Right lobe of liver (tissue), 6 donors: ENCODE measurements around the gene ALS2. TPM values are rescaled to one million over a fixed set of nuclear protein-coding genes. Genes with fewer than 3 reads are reported as not detected.

Source experiments
- ATAC-seq, 4 donors: fragments of 200-7000 bp; cut with Tn5 transposase; one replicate each; pipeline ENCODE4 v1.9.1; 2020; ENCODE audit warnings: mild to moderate bottlenecking in 4 of 4, moderate library complexity in 4 of 4
- DNase-seq, 3 donors: peaks; one replicate each; pipeline ENCODE4 v3.0.0-alpha.2; 2020
- H3K27ac ChIP-seq, 3 donors: fragments of 200-600 bp; one replicate each; pipeline ENCODE4 v1.8.0; 2022
- H3K27me3 ChIP-seq, 2 donors: fragments of 200-600 bp; one replicate each; pipeline ENCODE4 v1.8.0; 2022
- H3K36me3 ChIP-seq, 4 donors: fragments of 200-600 bp; sonication (generic) in 1 of 4; one replicate each; pipeline versions ENCODE4 v1.5.1 to v1.8.0; 2017 to 2022; ENCODE audit warnings: control low read depth in 1 of 4
- H3K4me1 ChIP-seq, 4 donors: fragments of 200-600 bp; sonication (generic) in 1 of 4; one replicate each; pipeline versions ENCODE4 v1.5.1 to v1.8.0; 2017 to 2022; ENCODE audit warnings: control low read depth in 1 of 4
- H3K4me3 ChIP-seq, 3 donors: fragments of 200-600 bp; one replicate each; pipeline ENCODE4 v1.8.0; 2022
- H3K9me3 ChIP-seq, 4 donors: fragments of 200-600 bp; sonication (generic) in 1 of 4; one replicate each; pipeline versions ENCODE4 v1.5.1 to v1.8.0; 2017 to 2022; ENCODE audit warnings: control low read depth in 1 of 4
- POLR2A ChIP-seq: fragments of 450-650 bp; IDR thresholded peaks from one replicate; pipeline ENCODE4 v1.6.1; 2017; ENCODE audit warnings: antibody characterized with exemption, mild to moderate bottlenecking
- whole genome bisulfite sequencing: methylation state at CpG from one replicate; pipeline ENCODE4 v1.1.6; 2018; ENCODE audit warnings: low coverage, low lambda C conversion rate; ENCODE audit not compliant: insufficient coverage; ENCODE audit errors: missing lambda C conversion rate; 5-methylcytosine and 5-hydroxymethylcytosine counted together
- intact Hi-C, 2 donors: fragments of 100-400 bp; cut with DNase I; formaldehyde crosslinking; loops; one replicate each; pipeline versions ENCODE4 v1.11.2 to v1.14.1; 2022
- total RNA-seq, 6 experiments: library from RNA; depleted of rRNA in 2 of 6; stranded (reverse); fragments of >200 nt in 2 of 6; fragmentation: NEBNext Ultra II Directional in 3 of 6; extraction: Animal tissue kit (Norgen Biotek cat#: 25700) in 3 of 6; gene quantifications; one replicate each; pipeline versions ENCODE4 v1.1.0 to v1.2.4, GENCODE V29; 2016 to 2023
- TF ChIP-seq, protein P1 (sequence below), 4 donors: fragments of 200-600 bp in 3 of 4; fragments of 450-650 bp in 1 of 4; IDR thresholded peaks; one replicate each; pipeline versions ENCODE4 v1.5.1 to v1.8.0; 2016 to 2022; ENCODE audit warnings: antibody characterized with exemption in 4 of 4, mild to moderate bottlenecking in 2 of 4
- donor health status: DM: no; HTN: yes; CAD: no.
- donor health status: DM: no; HTN: no; CAD: no.
- donor health status: DM: no; HTN: no; CAD: no.
- donor health status: DM: no; HTN: yes; CAD: no.
- donor health status: DM: no; HTN: yes; CAD: no.

Gene ALS2
- total RNA-seq, 6 experiments from 2014 or later, result 15.8 to 24.9 (median 20.3) TPM

DNA sequence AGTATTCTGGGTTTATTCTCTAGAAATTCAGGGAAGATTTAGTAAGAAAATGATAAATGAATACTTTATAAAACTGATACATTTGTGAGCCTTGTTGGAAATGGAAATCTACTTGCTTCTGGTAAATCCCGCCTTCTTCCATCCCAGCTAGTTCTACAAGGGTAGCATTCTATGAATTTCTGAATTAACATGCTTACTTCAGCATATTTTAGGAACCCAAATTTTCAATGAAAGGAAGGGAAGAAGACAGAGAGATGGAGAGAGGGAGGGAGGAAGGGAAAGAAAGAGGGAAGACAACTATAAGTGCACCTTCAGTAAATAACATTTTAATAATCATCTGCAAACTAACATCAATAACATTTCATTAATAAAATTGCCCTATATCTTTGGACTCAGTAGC is 110.9 kb downstream of the ALS2 start:
- intact Hi-C loops, result no loop called here
- TF ChIP-seq, protein P1, sequence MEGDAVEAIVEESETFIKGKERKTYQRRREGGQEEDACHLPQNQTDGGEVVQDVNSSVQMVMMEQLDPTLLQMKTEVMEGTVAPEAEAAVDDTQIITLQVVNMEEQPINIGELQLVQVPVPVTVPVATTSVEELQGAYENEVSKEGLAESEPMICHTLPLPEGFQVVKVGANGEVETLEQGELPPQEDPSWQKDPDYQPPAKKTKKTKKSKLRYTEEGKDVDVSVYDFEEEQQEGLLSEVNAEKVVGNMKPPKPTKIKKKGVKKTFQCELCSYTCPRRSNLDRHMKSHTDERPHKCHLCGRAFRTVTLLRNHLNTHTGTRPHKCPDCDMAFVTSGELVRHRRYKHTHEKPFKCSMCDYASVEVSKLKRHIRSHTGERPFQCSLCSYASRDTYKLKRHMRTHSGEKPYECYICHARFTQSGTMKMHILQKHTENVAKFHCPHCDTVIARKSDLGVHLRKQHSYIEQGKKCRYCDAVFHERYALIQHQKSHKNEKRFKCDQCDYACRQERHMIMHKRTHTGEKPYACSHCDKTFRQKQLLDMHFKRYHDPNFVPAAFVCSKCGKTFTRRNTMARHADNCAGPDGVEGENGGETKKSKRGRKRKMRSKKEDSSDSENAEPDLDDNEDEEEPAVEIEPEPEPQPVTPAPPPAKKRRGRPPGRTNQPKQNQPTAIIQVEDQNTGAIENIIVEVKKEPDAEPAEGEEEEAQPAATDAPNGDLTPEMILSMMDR (IDR thresholded peaks at IDR 0.05), result no peak
- TF ChIP-seq POLR2A, result no peak
- DNase-seq (no peak), ATAC-seq (no peak)
- 78% methylated on average over 1 of the region's 1 CpG for WGBS
- Histone ChIP-seq H3K4me3 (no peak overlapping the region), H3K27me3 (no peaks in the 10 kb centered on the region), H3K4me1 (no peaks in the 10 kb centered on the region), H3K27ac (no peak overlapping the region), H3K36me3 (no peaks in the 10 kb centered on the region), H3K9me3 (no peaks in the 10 kb centered on the region)

DNA sequence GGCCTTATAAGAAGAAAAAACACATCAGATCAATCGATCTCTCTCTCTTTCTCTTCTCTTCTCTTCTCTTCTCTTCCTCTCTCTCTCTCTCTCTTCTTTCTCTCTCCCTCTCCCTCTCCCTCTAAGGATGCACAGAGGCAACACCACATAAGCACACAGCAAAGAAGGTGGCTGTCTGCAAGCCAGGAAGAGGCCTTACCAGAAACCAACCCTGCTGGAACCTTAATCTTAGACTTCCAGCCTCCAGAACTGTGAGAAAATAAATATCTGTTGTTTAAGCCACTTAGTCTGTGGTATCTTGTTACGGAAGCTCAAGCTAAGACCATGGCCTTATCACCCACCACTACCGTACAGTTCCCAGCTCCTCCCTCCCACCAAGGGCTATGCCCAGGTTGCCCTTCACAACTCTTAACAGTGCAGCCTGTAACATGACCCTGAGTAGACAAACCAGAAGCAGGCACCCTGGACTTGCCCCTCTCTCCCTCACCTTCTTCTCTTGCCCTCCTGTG is 112.3 kb downstream of the ALS2 start:
- Histone ChIP-seq H3K4me1 (no peaks in the 10 kb centered on the region), H3K27ac (no peak overlapping the region), H3K36me3 (no peaks in the 10 kb centered on the region), H3K27me3 (no peaks in the 10 kb centered on the region), H3K9me3 (no peaks in the 10 kb centered on the region), H3K4me3 (no peak overlapping the region)
- no peak for ATAC-seq
- no peak for DNase-seq
- no peak for TF ChIP-seq POLR2A
- TF ChIP-seq, protein P1 (IDR thresholded peaks at IDR 0.05), result no peak
- WGBS, result 48% methylated on average over 3 of the region's 3 CpGs
- intact Hi-C loops, result no loop called here

DNA sequence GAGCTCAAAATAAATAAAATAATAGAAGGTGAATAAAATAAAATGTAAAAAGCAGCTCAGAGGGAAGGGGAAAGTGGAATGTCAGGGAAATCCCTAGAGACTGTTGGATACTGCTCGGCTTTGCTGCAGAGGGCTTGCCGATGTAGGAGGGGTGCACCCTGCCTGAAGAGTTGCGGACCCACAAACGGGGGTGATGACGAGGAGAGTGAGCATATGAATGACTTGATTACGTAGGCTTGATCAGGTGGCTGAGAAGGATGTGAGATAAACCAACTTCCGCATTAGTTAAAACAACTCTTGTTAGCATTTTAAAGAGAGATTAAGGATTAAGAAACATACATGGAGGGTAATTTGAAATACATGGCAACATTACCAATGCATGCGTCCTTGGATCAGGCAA is 116.4 kb downstream of the ALS2 start:
- Histone ChIP-seq H3K4me3 (no peak overlapping the region), H3K36me3 (no peaks in the 10 kb centered on the region), H3K9me3 (no peaks in the 10 kb centered on the region), H3K27me3 (no peaks in the 10 kb centered on the region), H3K4me1 (no peaks in the 10 kb centered on the region), H3K27ac (no peak overlapping the region)
- DNase-seq, result no peak
- TF ChIP-seq, protein P1 (IDR thresholded peaks at IDR 0.05), result no peak
- no peak for TF ChIP-seq POLR2A
- intact Hi-C loops, result no loop called here
- ATAC-seq, result no peak
- WGBS, result 64% methylated on average over 8 of the region's 8 CpGs

DNA sequence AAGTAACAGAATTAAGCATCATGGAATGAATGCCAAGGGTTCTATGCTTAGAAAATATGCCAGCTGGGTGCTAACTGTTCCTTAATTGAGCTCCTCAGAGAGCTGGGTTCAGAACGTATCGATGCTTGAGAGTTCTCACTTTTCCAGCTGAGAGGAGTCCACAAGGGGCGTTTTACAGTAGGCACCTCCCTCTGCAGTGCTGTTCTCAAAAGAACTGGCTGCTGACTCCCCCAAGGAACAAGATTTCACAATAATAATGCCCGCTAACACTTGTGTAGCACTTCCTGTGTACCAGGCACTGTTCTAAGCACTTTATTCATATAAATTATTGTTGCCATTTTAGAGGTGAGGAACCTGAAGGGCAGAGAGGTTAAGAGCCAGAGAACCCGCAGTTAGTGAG is 119.4 kb downstream of the ALS2 start:
- no peaks in the 10 kb centered on the region for H3K9me3 ChIP-seq
- WGBS, result 50% methylated on average over 5 of the region's 5 CpGs
- intact Hi-C loops, result no loop called here
- TF ChIP-seq, protein P1 (IDR thresholded peaks at IDR 0.05), result no peak
- TF ChIP-seq POLR2A, result no peak
- no peak overlapping the region for H3K27ac ChIP-seq
- H3K27me3 ChIP-seq, result no peaks in the 10 kb centered on the region
- no peak overlapping the region for H3K4me3 ChIP-seq
- H3K4me1 ChIP-seq, result no peaks in the 10 kb centered on the region
- ATAC-seq (no peak), DNase-seq (no peak)
- H3K36me3 ChIP-seq, result no peaks in the 10 kb centered on the region
